H1 (cell line): ENCODE results near the gene CRYBB1. TPM values are rescaled to one million over a fixed set of nuclear protein-coding genes. Genes with fewer than 3 reads are reported as not detected.

Experiments used
- CTCF ChIA-PET: fragments of 300-600 bp; sonication (Branson Sonifier 250); formaldehyde crosslinking; loops from one replicate; lab custom pipeline; 2021; ENCODE audit not compliant: partially characterized antibody; lab: Charles Lee
- POLR2A ChIA-PET: fragments of 300-600 bp; sonication (Branson Sonifier 250); formaldehyde crosslinking; loops from one replicate; lab custom pipeline; 2021; ENCODE audit warnings: inconsistent platforms; ENCODE audit not compliant: partially characterized antibody; lab: Charles Lee
- DNase-seq, 2 experiments: peaks; one replicate each; pipeline versions ENCODE4 v3.0.0 to v3.0.0-alpha.2; 2010 to 2022; ENCODE audit warnings: low spot score in 2 of 2, low read depth in 1 of 2, mixed read lengths in 1 of 2
- FAIRE-seq: peaks from 2 replicates; lab custom pipeline; 2011; peaks lifted over from hg19 to GRCh38; lab: Jason Lieb, UNC
- H2AFZ ChIP-seq: 2 replicates; pipeline ENCODE4 v1.8.1; 2012; ENCODE audit warnings: low read length, inconsistent platforms
- H2AK5ac ChIP-seq: 2 replicates; pipeline ENCODE4 v1.6.1; 2013; ENCODE audit warnings: low read depth, low read length
- H2BK120ac ChIP-seq: replicated peaks from 2 replicates; pipeline ENCODE3; 2013; ENCODE audit warnings: low read depth, low read length, inconsistent platforms
- H2BK12ac ChIP-seq: 2 replicates; pipeline ENCODE4 v1.6.1; 2013; ENCODE audit warnings: low read depth, low read length
- H2BK15ac ChIP-seq: 2 replicates; pipeline ENCODE4 v1.6.1; 2013; ENCODE audit warnings: low read length
- H2BK20ac ChIP-seq: 2 replicates; pipeline ENCODE4 v1.6.1; 2013; ENCODE audit warnings: low read length
- H2BK5ac ChIP-seq: 2 replicates; pipeline ENCODE4 v1.6.1; 2013; ENCODE audit warnings: low read depth, low read length
- H3K14ac ChIP-seq: 2 replicates; pipeline ENCODE4 v1.6.1; 2013; ENCODE audit warnings: inconsistent platforms; ENCODE audit not compliant: insufficient read length
- H3K18ac ChIP-seq: 2 replicates; pipeline ENCODE4 v1.6.1; 2013; ENCODE audit warnings: low read length; ENCODE audit errors: extremely low read depth
- H3K23ac ChIP-seq: 2 replicates; pipeline ENCODE4 v1.6.1; 2013; ENCODE audit warnings: inconsistent platforms; ENCODE audit not compliant: insufficient read length
- H3K23me2 ChIP-seq: 2 replicates; pipeline ENCODE4 v1.6.1; 2013; ENCODE audit warnings: low read depth, low read length
- H3K27ac ChIP-seq: 2 replicates; pipeline ENCODE4 v1.6.1; 2011; ENCODE audit warnings: low read depth, low read length, inconsistent platforms
- H3K27me3 ChIP-seq, 4 experiments: replicated peaks in 1 of 4; 1 replicate in 1 of 4; 2 replicates in 3 of 4; pipeline versions ENCODE4 v1.6.1 to v1.8.1; 2011 to 2013; ENCODE audit warnings: low read length in 3 of 4, mild to moderate bottlenecking in 3 of 4, inconsistent platforms in 2 of 4, mixed read lengths in 2 of 4, moderate library complexity in 1 of 4; ENCODE audit not compliant: control insufficient read depth in 3 of 4, insufficient read depth in 3 of 4; ENCODE audit errors: extremely low read depth in 1 of 4
- H3K36me3 ChIP-seq, 4 experiments: 2 replicates each; pipeline versions ENCODE4 v1.6.1 to v1.8.1; 2011 to 2013; ENCODE audit warnings: mild to moderate bottlenecking in 4 of 4, low read length in 3 of 4, moderate library complexity in 2 of 4, control low read depth in 1 of 4, inconsistent platforms in 1 of 4; ENCODE audit not compliant: insufficient read depth in 4 of 4, control insufficient read depth in 2 of 4
- H3K4ac ChIP-seq: replicated peaks from 2 replicates; pipeline ENCODE3; 2013; ENCODE audit warnings: low read length, low read depth, mixed read lengths, inconsistent platforms; ENCODE audit not compliant: insufficient read length
- H3K4me1 ChIP-seq, 4 experiments: replicated peaks in 1 of 4; 1 replicate in 1 of 4; 2 replicates in 3 of 4; pipeline versions ENCODE4 v1.6.1 to v1.8.1; 2011 to 2013; ENCODE audit warnings: low read length in 3 of 4, inconsistent platforms in 2 of 4, mixed read lengths in 1 of 4; ENCODE audit not compliant: insufficient read depth in 4 of 4, control insufficient read depth in 3 of 4
- H3K4me2 ChIP-seq, 2 experiments: 2 replicates each; pipeline versions ENCODE4 v1.6.1 to v1.8.1; 2011 to 2013; ENCODE audit warnings: low read depth in 2 of 2, low read length in 2 of 2, control low read depth in 1 of 2, inconsistent platforms in 1 of 2, mild to moderate bottlenecking in 1 of 2; ENCODE audit not compliant: insufficient read depth in 1 of 2
- H3K4me3 ChIP-seq, 4 experiments: fragments of 200-600, 300-600 bp in 1 of 4; sonication (generic), shearing (Covaris generic), sonication (Bioruptor Twin) in 1 of 4; 2 replicates each; pipeline versions ENCODE4 v1.5.1 to v1.8.1; 2011 to 2016; ENCODE audit warnings: low read length in 4 of 4, low read depth in 3 of 4, control low read depth in 2 of 4, inconsistent platforms in 2 of 4, mild to moderate bottlenecking in 2 of 4, mixed read lengths in 1 of 4, moderate library complexity in 1 of 4; ENCODE audit not compliant: insufficient read depth in 2 of 4; ENCODE audit errors: extremely low read depth in 1 of 4
- H3K56ac ChIP-seq: replicated peaks from 2 replicates; pipeline ENCODE3; 2013; ENCODE audit warnings: low read depth, mild to moderate bottlenecking, mixed read lengths, low read length, inconsistent platforms; ENCODE audit not compliant: insufficient read length
- H3K79me1 ChIP-seq: 2 replicates; pipeline ENCODE4 v1.6.1; 2013; ENCODE audit warnings: low read depth, low read length, control low read depth
- H3K79me2 ChIP-seq, 2 experiments: 2 replicates each; pipeline versions ENCODE4 v1.6.1 to v1.8.1; 2012 to 2013; ENCODE audit warnings: low read length in 2 of 2, mild to moderate bottlenecking in 2 of 2, inconsistent platforms in 1 of 2; ENCODE audit not compliant: insufficient read depth in 2 of 2, control insufficient read depth in 1 of 2
- H3K9ac ChIP-seq, 4 experiments: replicated peaks in 1 of 4; 1 replicate in 1 of 4; 2 replicates in 3 of 4; pipeline versions ENCODE4 v1.6.1 to v1.8.1; 2011 to 2013; ENCODE audit warnings: low read depth in 3 of 4, low read length in 3 of 4, control low read depth in 2 of 4, mild to moderate bottlenecking in 2 of 4, moderate library complexity in 2 of 4, inconsistent platforms in 1 of 4; ENCODE audit errors: extremely low read depth in 1 of 4
- H3K9me3 ChIP-seq, 2 experiments: 2 replicates each; pipeline versions ENCODE4 v1.6.1 to v1.8.1; 2012 to 2013; ENCODE audit warnings: mild to moderate bottlenecking in 2 of 2, moderate library complexity in 2 of 2, control low read depth in 1 of 2, inconsistent platforms in 1 of 2, low read depth in 1 of 2, low read length in 1 of 2, mixed read lengths in 1 of 2; ENCODE audit not compliant: insufficient read depth in 2 of 2
- H4K20me1 ChIP-seq, 2 experiments: replicated peaks in 1 of 2; 2 replicates each; pipeline versions ENCODE3 to v1.8.1; 2011 to 2013; ENCODE audit warnings: inconsistent platforms in 2 of 2, low read length in 2 of 2, mild to moderate bottlenecking in 1 of 2; ENCODE audit not compliant: insufficient read depth in 2 of 2, control insufficient read depth in 1 of 2
- H4K5ac ChIP-seq: 2 replicates; pipeline ENCODE4 v1.6.1; 2013; ENCODE audit warnings: low read length, low read depth, mixed read lengths, inconsistent platforms; ENCODE audit not compliant: insufficient read length
- H4K8ac ChIP-seq: 2 replicates; pipeline ENCODE4 v1.8.0; 2013; ENCODE audit warnings: mild to moderate bottlenecking, moderate library complexity, low read length, inconsistent platforms; ENCODE audit not compliant: insufficient read depth; ENCODE audit errors: extremely low read depth
- H4K91ac ChIP-seq: replicated peaks from 2 replicates; pipeline ENCODE3; 2013; ENCODE audit warnings: low read length, mixed read lengths, inconsistent platforms; ENCODE audit not compliant: insufficient read length
- BACH1 ChIP-seq: IDR thresholded peaks from 2 replicates; pipeline ENCODE4 v1.6.1; 2012; ENCODE audit warnings: low read length, improper control_type of control experiment
- E2F6 ChIP-seq: IDR thresholded peaks from 2 replicates; pipeline ENCODE4 v1.6.1; 2012; ENCODE audit warnings: inconsistent platforms
- GABPA ChIP-seq: IDR thresholded peaks from 2 replicates; pipeline ENCODE4 v1.6.1; 2011; ENCODE audit warnings: mild to moderate bottlenecking, low read length, moderate library complexity, borderline replicate concordance; ENCODE audit not compliant: insufficient read depth
- KDM1A ChIP-seq: fragments of 200-600, 300-600 bp; sonication (generic); IDR thresholded peaks from 2 replicates; pipeline ENCODE4 v1.7.1; 2016; ENCODE audit warnings: mild to moderate bottlenecking, low read length, borderline replicate concordance
- KDM5A ChIP-seq: fragments of 200-600 bp; IDR thresholded peaks from 2 replicates; pipeline ENCODE4 v1.7.1; 2012; ENCODE audit warnings: mild to moderate bottlenecking, low read length, inconsistent platforms, mixed read lengths
- POLR2A ChIP-seq, 2 experiments: IDR thresholded peaks; 1 replicate in 1 of 2; 2 replicates in 1 of 2; pipeline ENCODE4 v1.6.1; 2011; ENCODE audit warnings: low read depth in 2 of 2, low read length in 2 of 2, mild to moderate bottlenecking in 2 of 2; ENCODE audit errors: control extremely low read depth in 1 of 2
- POLR2AphosphoS5 ChIP-seq: IDR thresholded peaks from 2 replicates; pipeline ENCODE4 v1.6.1; 2011; ENCODE audit warnings: low read depth, low read length
- YY1 ChIP-seq: IDR thresholded peaks from 2 replicates; pipeline ENCODE4 v1.6.1; 2011; ENCODE audit warnings: low read depth, mild to moderate bottlenecking, low read length
- WGBS, 2 experiments: shearing (Covaris generic) in 1 of 2; methylation state at CpG; one replicate each; pipeline versions ENCODE4 v1.1.6 to v1.1.7; 2013 to 2015; ENCODE audit warnings: low lambda C conversion rate in 2 of 2, mixed read lengths in 2 of 2, inconsistent platforms in 1 of 2, low coverage in 1 of 2, missing lambda C conversion rate in 1 of 2; ENCODE audit not compliant: insufficient replicate concordance in 2 of 2, insufficient coverage in 1 of 2, insufficient read length in 1 of 2; ENCODE audit errors: extremely low coverage in 1 of 2, missing lambda C conversion rate in 1 of 2; 5-methylcytosine and 5-hydroxymethylcytosine counted together
- polyA plus RNA-seq, 7 experiments: library from polyadenylated mRNA; depleted of rRNA in 3 of 7; stranded (reverse) in 5 of 7; unstranded in 2 of 7; fragments of >200 nt in 5 of 7; fragments of 200-250 nt in 2 of 7; gene quantifications; 1 replicate in 5 of 7; 2 replicates in 1 of 7; 4 replicates in 1 of 7; pipeline versions ENCODE4 v1.2.1 to v1.2.3, GENCODE V29; 2011 to 2013; ENCODE audit warnings: missing spikeins in 2 of 7, mixed read lengths in 2 of 7
- total RNA-seq: library from RNA; stranded (reverse); fragmentation: NEBNext Ultra II Directional; extraction: Animal tissue kit (Norgen Biotek cat#: 25700); gene quantifications from 2 replicates; pipeline ENCODE4 v1.2.1, GENCODE V29; 2021
- TF ChIP-seq, protein P1 (sequence below): IDR thresholded peaks from 2 replicates; pipeline ENCODE4 v1.6.1; 2012; ENCODE audit warnings: inconsistent platforms

CRYBB1 gene
- total and polyA plus RNA-seq, 2 of the 8 experiments (the other 6 are each of a cell fraction or from before 2014, with no cell fraction given): 1.7 to 6.0 TPM

DNA sequence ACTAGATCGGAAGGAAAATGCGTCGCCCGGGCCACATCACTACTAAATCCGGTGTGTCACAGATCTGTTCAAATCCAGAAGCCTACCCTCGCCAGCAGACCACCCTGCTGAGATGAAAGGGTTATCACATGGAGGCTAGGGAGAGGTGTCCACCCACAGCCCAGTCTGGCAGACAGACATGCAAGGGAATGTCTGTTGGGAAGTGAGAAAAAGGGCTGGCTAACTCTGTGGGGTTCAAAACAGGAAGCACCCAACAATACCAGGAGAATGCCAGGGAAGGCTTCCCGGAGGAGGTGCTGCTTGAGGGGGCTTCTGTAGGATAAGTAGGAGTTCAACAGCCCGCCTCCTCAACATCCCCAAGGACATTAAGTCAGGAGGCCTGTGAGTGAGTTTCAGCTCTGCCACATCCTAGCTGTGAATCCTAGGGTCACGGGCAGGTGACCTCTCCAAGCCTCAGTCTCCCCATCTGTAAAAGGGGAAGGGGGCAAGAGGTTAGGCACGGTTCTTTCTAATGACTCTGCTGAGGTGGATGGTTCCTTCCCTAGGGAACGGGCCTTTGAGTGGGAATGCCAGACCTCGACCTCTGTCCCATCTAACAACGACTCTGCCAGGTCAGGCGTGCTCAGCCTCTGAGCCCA, 29.0 kb downstream of the CRYBB1 start:
- H3K79me2 ChIP-seq: peaks cover 10 to 58% of the 10 kb centered on the region in 2 experiments; a peak in 3 of 4 replicates
- WGBS, 2 experiments: 58% methylated on average over 14 of the region's 14 CpGs; no CpG with 5 or more reads in 1 of the 2 experiments
- H3K4me3 ChIP-seq: peak overlapping the region; percentile 64 to 100 (median 70)
- peaks cover 8% of the 10 kb centered on the region for H3K79me1 ChIP-seq
- H2AFZ ChIP-seq: no peak overlapping the region
- DNase-seq: no peak
- H3K18ac ChIP-seq: peak overlapping the region; percentile 64
- H3K23me2 ChIP-seq: peaks cover 5% of the 10 kb centered on the region; the same call in 1 of the 2 replicates
- H3K14ac ChIP-seq: no peak overlapping the region
- peaks cover 0 to 15% (median 4%) of the 10 kb centered on the region in 4 experiments; a peak in 6 of 7 replicates for H3K4me1 ChIP-seq
- no peak for FAIRE-seq
- H3K36me3 ChIP-seq: peaks cover 0 to 8% (median 1%) of the 10 kb centered on the region in 4 experiments; a peak in 4 of 8 replicates
- H3K4ac ChIP-seq: no peak overlapping the region
- no peak overlapping the region for H3K23ac ChIP-seq
- H2AK5ac ChIP-seq: no peak overlapping the region
- H2BK5ac ChIP-seq: peak overlapping the region; percentile 69; the same call in 1 of the 2 replicates
- POLR2A ChIA-PET: interaction anchor here (0.6 to 2.2 kb wide), 9 partner anchors 9 to 84 kb away, joined by 3 to 9 read pairs (median 4); no protein-coding TSS in a partner anchor
- no peaks in the 10 kb centered on the region for H3K9me3 ChIP-seq
- peaks cover 4 to 11% of the 10 kb centered on the region in 2 experiments for H4K20me1 ChIP-seq
- peak overlapping the region; percentile 81 to 84 for H3K4me2 ChIP-seq
- CTCF ChIA-PET: interaction anchor here (0.6 to 1.4 kb wide), 4 partner anchors 10 to 1686 kb away, joined by 3 to 4 read pairs (median 4); no protein-coding TSS in a partner anchor
- H2BK15ac ChIP-seq: peak overlapping the region; percentile 61; the same call in 1 of the 2 replicates
- H4K8ac ChIP-seq: no peak overlapping the region; the same call in 1 of the 2 replicates
- no peak overlapping the region for H3K27ac ChIP-seq
- 0 out of 2 replicates have a peak overlapping the region, but pooled peaks have one; percentile 6 for H2BK12ac ChIP-seq
- H4K5ac ChIP-seq: no peak overlapping the region
- peak overlapping the region; percentile 70 for H4K91ac ChIP-seq
- H3K56ac ChIP-seq: no peak overlapping the region
- H3K27me3 ChIP-seq: no peaks in the 10 kb centered on the region
- no peak overlapping the region for H2BK20ac ChIP-seq
- H3K9ac ChIP-seq: peak overlapping the region; percentile 26 to 70 (median 50); a peak in 6 of 7 replicates
- H2BK120ac ChIP-seq: no peak overlapping the region
- TF ChIP-seq, protein P1, sequence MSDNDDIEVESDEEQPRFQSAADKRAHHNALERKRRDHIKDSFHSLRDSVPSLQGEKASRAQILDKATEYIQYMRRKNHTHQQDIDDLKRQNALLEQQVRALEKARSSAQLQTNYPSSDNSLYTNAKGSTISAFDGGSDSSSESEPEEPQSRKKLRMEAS: peak; percentile 24; the same call in 1 of the 2 replicates
- TF ChIP-seq KDM1A (peak; percentile 75; the same call in 1 of the 2 replicates), BACH1 (no peak), E2F6 (peak; percentile 28; the same call in 1 of the 2 replicates), KDM5A (no peak), GABPA (no peak), YY1 (no peak), POLR2A (IDR thresholded peaks at IDR 0.05; ENCODE audit: control extremely low read depth in 1 of 2, low read depth in 2 of 2, low read length in 2 of 2) (no peak), POLR2AphosphoS5 (no peak)
